ENCODE data around the gene MEAK7.

DNA sequence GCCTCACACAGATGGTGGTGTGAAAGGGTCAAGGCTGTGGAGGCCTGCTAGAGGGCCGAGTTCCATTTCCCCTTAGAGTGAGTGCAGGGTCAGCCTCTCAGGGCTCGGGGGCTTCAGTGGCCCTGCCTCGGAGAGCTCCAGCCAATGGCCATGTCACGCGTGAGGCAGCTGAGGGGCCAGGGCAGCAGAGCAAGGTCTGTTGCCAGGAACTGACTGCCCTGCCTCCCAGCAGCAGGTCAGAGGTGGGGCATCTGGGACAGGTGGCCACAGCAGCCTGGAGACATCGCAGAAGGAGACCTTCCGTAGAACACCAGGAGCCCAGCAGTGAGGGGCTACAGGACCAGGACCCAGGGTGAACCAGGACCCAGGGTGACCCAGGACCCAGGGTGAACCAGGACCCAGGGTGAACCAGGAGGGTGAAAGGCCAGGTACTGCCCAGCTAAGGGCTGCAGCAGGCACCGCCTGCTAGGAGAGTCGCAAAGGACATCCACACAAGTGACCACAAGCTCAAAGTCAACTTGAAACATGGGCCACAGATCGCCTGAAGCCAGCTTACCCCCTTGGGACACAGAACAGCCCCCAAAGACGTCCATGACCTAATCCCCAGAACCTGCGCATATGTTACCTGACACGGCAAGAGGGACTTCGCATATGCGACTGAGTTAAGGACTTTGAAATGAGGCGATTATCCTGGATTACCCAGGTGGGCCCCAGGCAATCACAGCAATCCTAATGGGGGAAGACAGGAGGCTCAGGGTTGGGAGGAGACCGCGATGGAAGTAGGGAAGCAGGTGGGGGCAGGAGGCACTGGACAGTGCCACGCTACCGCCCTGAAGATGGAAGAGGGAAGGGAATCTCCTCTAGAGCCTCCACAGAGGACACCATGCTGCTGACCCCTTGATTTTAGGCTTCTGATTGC, 4.8 kb upstream of the MEAK7 start:
- TF ChIP-seq POLR2A (IDR thresholded peaks at IDR 0.05; ENCODE audit: low read length) (no peak), GATA1 (IDR thresholded peaks at IDR 0.05; ENCODE audit: low read depth, low read length) (no peak)
